ENCODE results near the gene MYLK. TPM values are rescaled to one million over a fixed set of nuclear protein-coding genes. Genes with fewer than 3 reads are reported as not detected.

The MYLK gene
- total RNA-seq, 1 donor from 2014 or later = 26.6 TPM

DNA sequence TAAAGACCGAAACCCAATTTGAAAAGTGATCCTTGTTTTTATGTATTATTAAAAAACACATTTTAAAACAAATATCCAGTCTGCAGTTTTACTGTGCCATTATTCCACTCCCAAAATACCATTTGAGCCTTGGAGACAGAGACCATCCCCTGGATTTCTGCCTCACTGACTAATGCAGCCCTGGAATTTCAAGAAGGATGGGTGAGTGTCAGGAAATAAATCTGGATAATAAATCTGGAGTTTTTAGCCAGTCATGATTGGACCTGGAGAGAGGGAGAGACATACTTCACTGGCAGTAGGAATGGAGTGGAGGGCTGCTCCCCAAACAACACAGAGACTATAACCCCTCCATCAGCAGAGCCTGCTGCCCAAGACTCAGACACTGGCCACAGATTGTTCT lies 123.3 kb downstream of the MYLK start:
- no peak overlapping the region for H3K9ac ChIP-seq (ENCODE audit: low read depth in 1 of 3, low read length in 3 of 3)

DNA sequence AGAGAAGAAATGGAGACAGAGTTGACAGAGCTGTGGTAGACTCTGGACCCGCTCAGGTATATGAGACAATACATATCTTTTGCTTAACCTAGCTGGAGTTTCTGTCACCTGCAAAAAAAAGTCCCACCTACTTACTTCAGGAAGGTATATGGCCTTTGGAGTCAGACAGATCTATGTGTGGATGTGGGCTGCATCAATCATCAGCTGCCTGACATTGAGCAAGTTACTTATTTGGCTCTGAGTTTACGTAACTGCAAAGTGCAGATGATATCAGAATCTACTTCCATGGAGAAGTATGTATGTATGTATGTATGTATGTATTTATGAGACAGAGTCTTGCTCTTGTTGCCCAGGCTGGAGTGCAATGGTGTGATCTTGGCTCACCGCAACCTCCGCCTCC lies 124.3 kb downstream of the MYLK start:
- H3K36me3 ChIP-seq (ENCODE audit: control insufficient read depth in 3 of 3, insufficient read depth in 3 of 3, low read length in 3 of 3) = no peaks in the 10 kb centered on the region
- H3K9ac ChIP-seq (ENCODE audit: low read depth in 1 of 3, low read length in 3 of 3) = no peak overlapping the region
- H3K9me3 ChIP-seq (ENCODE audit: control insufficient read depth in 3 of 3, low read length in 3 of 3) = no peaks in the 10 kb centered on the region
- H3K4me3 ChIP-seq (ENCODE audit: low read length in 3 of 3) = no peak overlapping the region
- H3K4me1 ChIP-seq (ENCODE audit: control insufficient read depth in 3 of 3, insufficient read depth in 3 of 3, low read length in 3 of 3) = peaks cover 2 to 5% (median 3%) of the 10 kb centered on the region in 3 donors
- H3K27ac ChIP-seq (ENCODE audit: low read depth, low read length) = no peak overlapping the region
- H3K27me3 ChIP-seq (ENCODE audit: control insufficient read depth in 3 of 3, insufficient read depth in 3 of 3, low read length in 3 of 3) = peaks cover 0 to 4% (median 0%) of the 10 kb centered on the region in 3 donors

More for the DNA sequence above, 123.3 kb downstream of the MYLK start:
- Histone ChIP-seq H3K27me3 (ENCODE audit: control insufficient read depth in 3 of 3, insufficient read depth in 3 of 3, low read length in 3 of 3) (peaks cover 0 to 4% (median 0%) of the 10 kb centered on the region in 3 donors), H3K27ac (ENCODE audit: low read depth, low read length) (no peak overlapping the region), H3K9me3 (ENCODE audit: control insufficient read depth in 3 of 3, low read length in 3 of 3) (no peaks in the 10 kb centered on the region), H3K36me3 (ENCODE audit: control insufficient read depth in 3 of 3, insufficient read depth in 3 of 3, low read length in 3 of 3) (no peaks in the 10 kb centered on the region), H3K4me3 (ENCODE audit: low read length in 3 of 3) (no peak overlapping the region), H3K4me1 (ENCODE audit: control insufficient read depth in 3 of 3, insufficient read depth in 3 of 3, low read length in 3 of 3) (peaks cover 2 to 5% (median 3%) of the 10 kb centered on the region in 3 donors)

GRCh38 chr3:123759311-123759710 lies 124.8 kb downstream of the MYLK start:
- H3K27ac ChIP-seq (ENCODE audit: low read depth, low read length) = no peak overlapping the region
- peaks cover 2 to 5% (median 3%) of the 10 kb centered on the region in 3 donors for H3K4me1 ChIP-seq (ENCODE audit: control insufficient read depth in 3 of 3, insufficient read depth in 3 of 3, low read length in 3 of 3)
- H3K9ac ChIP-seq (ENCODE audit: low read depth in 1 of 3, low read length in 3 of 3) = no peak overlapping the region
- peaks cover 0 to 4% (median 0%) of the 10 kb centered on the region in 3 donors for H3K27me3 ChIP-seq (ENCODE audit: control insufficient read depth in 3 of 3, insufficient read depth in 3 of 3, low read length in 3 of 3)
- H3K4me3 ChIP-seq (ENCODE audit: low read length in 3 of 3) = no peak overlapping the region
- no peaks in the 10 kb centered on the region for H3K36me3 ChIP-seq (ENCODE audit: control insufficient read depth in 3 of 3, insufficient read depth in 3 of 3, low read length in 3 of 3)
- no peaks in the 10 kb centered on the region for H3K9me3 ChIP-seq (ENCODE audit: control insufficient read depth in 3 of 3, low read length in 3 of 3)

DNA sequence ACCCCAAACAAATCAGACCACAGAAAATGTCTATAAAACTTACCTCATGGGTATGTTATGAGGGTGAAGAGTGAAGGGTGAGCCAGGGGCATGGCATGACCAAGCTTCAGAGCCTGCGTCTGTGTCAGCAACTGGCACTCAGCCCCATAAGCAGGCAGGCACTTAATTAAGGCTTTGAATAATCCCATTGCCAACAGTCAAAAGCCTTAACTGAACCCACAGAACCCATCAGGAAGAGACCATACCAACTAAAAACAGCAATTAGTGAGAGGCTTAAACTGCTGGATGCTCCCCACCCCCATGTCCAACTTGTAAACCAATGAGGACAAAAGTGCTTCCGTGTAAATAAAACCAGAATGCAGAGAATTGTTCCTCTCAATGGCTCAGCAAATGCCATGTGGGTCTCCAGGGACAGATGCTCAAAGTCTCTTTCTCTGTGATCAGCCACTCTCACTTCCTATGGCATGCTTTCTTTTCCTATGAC lies 126.0 kb downstream of the MYLK start:
- Histone ChIP-seq H3K27ac (ENCODE audit: low read depth, low read length) (no peak overlapping the region), H3K9ac (ENCODE audit: low read depth in 1 of 3, low read length in 3 of 3) (no peak overlapping the region)

DNA sequence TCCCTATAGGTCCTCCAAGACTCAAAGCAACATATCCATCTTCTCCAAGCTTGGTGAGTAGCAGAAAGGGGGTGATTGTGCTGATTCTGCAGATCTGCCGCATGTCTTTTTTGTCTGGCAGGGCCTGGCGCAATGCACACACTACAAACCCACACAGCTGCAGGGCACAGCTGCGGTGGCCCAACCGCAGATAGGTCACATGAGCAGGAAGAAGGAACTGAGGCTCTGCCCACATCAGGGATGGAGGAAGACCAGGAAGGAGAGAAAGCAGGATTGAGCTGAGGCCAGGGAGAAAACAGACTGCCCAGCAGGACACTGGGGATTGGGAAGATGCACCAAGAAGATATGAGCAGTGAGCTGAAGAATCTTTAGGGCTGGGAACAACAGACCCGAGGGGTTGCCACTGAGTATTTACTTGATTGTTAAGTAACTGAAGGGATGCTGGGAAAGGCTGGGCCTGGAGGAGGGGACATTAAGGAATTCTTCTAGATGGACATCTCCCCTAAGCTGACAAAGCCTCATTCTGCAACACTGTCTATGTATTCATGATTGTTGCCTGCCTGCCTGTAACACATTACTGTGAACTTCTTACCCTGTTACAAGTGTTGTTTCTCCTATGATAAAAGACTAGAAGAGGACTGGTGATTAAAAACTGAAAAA lies 126.7 kb downstream of the MYLK start:
- Histone ChIP-seq H3K9ac (ENCODE audit: low read depth in 1 of 3, low read length in 3 of 3) (no peak overlapping the region), H3K27ac (ENCODE audit: low read depth, low read length) (peak overlapping the region; percentile 18), H3K4me3 (ENCODE audit: low read length in 3 of 3) (no peak overlapping the region), H3K27me3 (ENCODE audit: control insufficient read depth in 3 of 3, insufficient read depth in 3 of 3, low read length in 3 of 3) (peaks cover 0 to 4% (median 0%) of the 10 kb centered on the region in 3 donors), H3K9me3 (ENCODE audit: control insufficient read depth in 3 of 3, low read length in 3 of 3) (no peaks in the 10 kb centered on the region), H3K36me3 (ENCODE audit: control insufficient read depth in 3 of 3, insufficient read depth in 3 of 3, low read length in 3 of 3) (no peaks in the 10 kb centered on the region), H3K4me1 (ENCODE audit: control insufficient read depth in 3 of 3, insufficient read depth in 3 of 3, low read length in 3 of 3) (peaks cover 2 to 5% (median 3%) of the 10 kb centered on the region in 3 donors)

More for the DNA sequence above, 126.0 kb downstream of the MYLK start:
- H3K4me1 ChIP-seq (ENCODE audit: control insufficient read depth in 3 of 3, insufficient read depth in 3 of 3, low read length in 3 of 3) = peaks cover 2 to 5% (median 3%) of the 10 kb centered on the region in 3 donors
- H3K9me3 ChIP-seq (ENCODE audit: control insufficient read depth in 3 of 3, low read length in 3 of 3) = no peaks in the 10 kb centered on the region
- H3K4me3 ChIP-seq (ENCODE audit: low read length in 3 of 3) = no peak overlapping the region
- H3K36me3 ChIP-seq (ENCODE audit: control insufficient read depth in 3 of 3, insufficient read depth in 3 of 3, low read length in 3 of 3) = no peaks in the 10 kb centered on the region
- peaks cover 0 to 4% (median 0%) of the 10 kb centered on the region in 3 donors for H3K27me3 ChIP-seq (ENCODE audit: control insufficient read depth in 3 of 3, insufficient read depth in 3 of 3, low read length in 3 of 3)

GRCh38 chr3:123755501-123755900 lies 128.6 kb downstream of the MYLK start:
- Histone ChIP-seq H3K27me3 (ENCODE audit: control insufficient read depth in 3 of 3, insufficient read depth in 3 of 3, low read length in 3 of 3) (peaks cover 0 to 4% (median 0%) of the 10 kb centered on the region in 3 donors), H3K9ac (ENCODE audit: low read depth in 1 of 3, low read length in 3 of 3) (no peak overlapping the region), H3K27ac (ENCODE audit: low read depth, low read length) (no peak overlapping the region), H3K9me3 (ENCODE audit: control insufficient read depth in 3 of 3, low read length in 3 of 3) (no peaks in the 10 kb centered on the region), H3K4me3 (ENCODE audit: low read length in 3 of 3) (no peak overlapping the region), H3K4me1 (ENCODE audit: control insufficient read depth in 3 of 3, insufficient read depth in 3 of 3, low read length in 3 of 3) (peaks cover 2 to 11% (median 4%) of the 10 kb centered on the region in 3 donors), H3K36me3 (ENCODE audit: control insufficient read depth in 3 of 3, insufficient read depth in 3 of 3, low read length in 3 of 3) (no peaks in the 10 kb centered on the region)

DNA sequence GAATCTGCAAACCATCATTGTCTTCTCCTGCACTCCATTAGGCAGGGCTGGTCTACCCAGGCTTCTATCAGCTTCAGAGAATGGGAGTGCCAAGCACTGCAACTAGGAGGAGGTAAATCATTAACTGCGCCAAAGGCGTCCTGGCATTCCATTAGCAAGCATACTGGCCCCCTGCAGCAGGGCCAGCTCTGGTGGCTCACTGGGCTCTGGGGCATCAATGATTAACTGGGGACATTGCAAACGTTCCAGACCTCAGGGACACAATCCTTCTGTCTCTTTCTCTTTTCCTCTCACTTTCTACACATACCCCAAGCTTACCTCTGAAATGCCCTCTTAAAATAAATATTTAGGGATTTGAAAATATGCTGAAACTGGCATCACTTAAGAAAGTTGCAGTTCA lies 129.0 kb downstream of the MYLK start:
- Histone ChIP-seq H3K9me3 (ENCODE audit: control insufficient read depth in 3 of 3, low read length in 3 of 3) (no peaks in the 10 kb centered on the region), H3K9ac (ENCODE audit: low read depth in 1 of 3, low read length in 3 of 3) (no peak overlapping the region), H3K4me3 (ENCODE audit: low read length in 3 of 3) (no peak overlapping the region), H3K36me3 (ENCODE audit: control insufficient read depth in 3 of 3, insufficient read depth in 3 of 3, low read length in 3 of 3) (no peaks in the 10 kb centered on the region), H3K27ac (ENCODE audit: low read depth, low read length) (no peak overlapping the region), H3K4me1 (ENCODE audit: control insufficient read depth in 3 of 3, insufficient read depth in 3 of 3, low read length in 3 of 3) (peaks cover 2 to 14% (median 8%) of the 10 kb centered on the region in 3 donors), H3K27me3 (ENCODE audit: control insufficient read depth in 3 of 3, insufficient read depth in 3 of 3, low read length in 3 of 3) (peaks cover 0 to 4% (median 0%) of the 10 kb centered on the region in 3 donors)

- no peak overlapping the region for H3K27ac ChIP-seq (ENCODE audit: low read depth, low read length)
- H3K36me3 ChIP-seq (ENCODE audit: control insufficient read depth in 3 of 3, insufficient read depth in 3 of 3, low read length in 3 of 3) = no peaks in the 10 kb centered on the region
- no peaks in the 10 kb centered on the region for H3K27me3 ChIP-seq (ENCODE audit: control insufficient read depth in 3 of 3, insufficient read depth in 3 of 3, low read length in 3 of 3)
- H3K9me3 ChIP-seq (ENCODE audit: control insufficient read depth in 3 of 3, low read length in 3 of 3) = no peaks in the 10 kb centered on the region
- H3K4me3 ChIP-seq (ENCODE audit: low read length in 3 of 3) = no peak overlapping the region
- no peak overlapping the region for H3K9ac ChIP-seq (ENCODE audit: low read depth in 1 of 3, low read length in 3 of 3)
- peaks cover 2 to 17% (median 6%) of the 10 kb centered on the region in 3 donors for H3K4me1 ChIP-seq (ENCODE audit: control insufficient read depth in 3 of 3, insufficient read depth in 3 of 3, low read length in 3 of 3)
These were observed 130.8 kb downstream of the MYLK start for GRCh38 chr3:123753286-123753685.

DNA sequence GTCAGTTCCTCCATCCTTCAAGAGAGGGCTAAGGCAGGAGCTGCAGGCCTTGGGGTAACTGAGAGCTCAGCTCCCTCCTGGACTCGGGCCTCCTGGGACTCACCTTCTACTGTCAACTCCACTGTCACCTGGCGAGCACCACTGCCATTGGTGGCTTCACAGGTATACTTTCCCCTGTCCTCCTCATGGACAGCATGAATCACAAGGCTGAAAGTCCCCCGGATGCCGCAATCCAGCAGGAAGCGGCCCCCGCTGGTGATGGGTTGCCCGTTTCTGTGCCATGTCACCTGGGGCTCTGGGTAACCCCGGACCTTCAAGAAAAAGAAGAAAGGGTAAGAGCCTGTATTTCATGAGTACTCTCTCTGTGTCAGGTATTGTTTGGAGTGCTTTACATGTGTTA lies 131.9 kb downstream of the MYLK start:
- Histone ChIP-seq H3K9ac (ENCODE audit: low read depth in 1 of 3, low read length in 3 of 3) (no peak overlapping the region), H3K27me3 (ENCODE audit: control insufficient read depth in 3 of 3, insufficient read depth in 3 of 3, low read length in 3 of 3) (no peaks in the 10 kb centered on the region), H3K27ac (ENCODE audit: low read depth, low read length) (no peak overlapping the region), H3K4me1 (ENCODE audit: control insufficient read depth in 3 of 3, insufficient read depth in 3 of 3, low read length in 3 of 3) (peaks cover 0 to 13% (median 6%) of the 10 kb centered on the region in 3 donors), H3K9me3 (ENCODE audit: control insufficient read depth in 3 of 3, low read length in 3 of 3) (no peaks in the 10 kb centered on the region), H3K4me3 (ENCODE audit: low read length in 3 of 3) (no peak overlapping the region), H3K36me3 (ENCODE audit: control insufficient read depth in 3 of 3, insufficient read depth in 3 of 3, low read length in 3 of 3) (no peaks in the 10 kb centered on the region)

GRCh38 chr3:123751433-123751832 lies 132.7 kb downstream of the MYLK start:
- Histone ChIP-seq H3K4me3 (ENCODE audit: low read length in 3 of 3) (no peak overlapping the region), H3K9me3 (ENCODE audit: control insufficient read depth in 3 of 3, low read length in 3 of 3) (no peaks in the 10 kb centered on the region), H3K27me3 (ENCODE audit: control insufficient read depth in 3 of 3, insufficient read depth in 3 of 3, low read length in 3 of 3) (no peaks in the 10 kb centered on the region), H3K4me1 (ENCODE audit: control insufficient read depth in 3 of 3, insufficient read depth in 3 of 3, low read length in 3 of 3) (peaks cover 0 to 16% (median 6%) of the 10 kb centered on the region in 3 donors), H3K36me3 (ENCODE audit: control insufficient read depth in 3 of 3, insufficient read depth in 3 of 3, low read length in 3 of 3) (no peaks in the 10 kb centered on the region), H3K27ac (ENCODE audit: low read depth, low read length) (no peak overlapping the region), H3K9ac (ENCODE audit: low read depth in 1 of 3, low read length in 3 of 3) (no peak overlapping the region)

Measured in skeletal muscle tissue (tissue), 4 donors.